H4 (cell line): Measurements from ENCODE around the gene CD8A. TPM values are rescaled to one million over a fixed set of nuclear protein-coding genes. Genes with fewer than 3 reads are reported as not detected.
A peak's percentile ranks its signal among the peaks of the same experiment; 100 is the strongest.
"Not testable (repeated sequence)": the region's sequence is repeated elsewhere in the genome, so short reads cannot be mapped to it uniquely, and the experiment has no call there.

ENCODE experiments used
- DNase-seq: peaks from one replicate; pipeline ENCODE4 v3.0.0-alpha.2; 2015; ENCODE audit warnings: low spot score
- total RNA-seq: library from RNA; depleted of rRNA; stranded (reverse); fragments of >200 nt; shearing (Covaris generic); gene quantifications from 2 replicates; pipeline ENCODE4 v1.2.3, GENCODE V29; 2014; rRNA removed

CD8A gene
- total RNA-seq, result not detected in 2 replicates

DNA sequence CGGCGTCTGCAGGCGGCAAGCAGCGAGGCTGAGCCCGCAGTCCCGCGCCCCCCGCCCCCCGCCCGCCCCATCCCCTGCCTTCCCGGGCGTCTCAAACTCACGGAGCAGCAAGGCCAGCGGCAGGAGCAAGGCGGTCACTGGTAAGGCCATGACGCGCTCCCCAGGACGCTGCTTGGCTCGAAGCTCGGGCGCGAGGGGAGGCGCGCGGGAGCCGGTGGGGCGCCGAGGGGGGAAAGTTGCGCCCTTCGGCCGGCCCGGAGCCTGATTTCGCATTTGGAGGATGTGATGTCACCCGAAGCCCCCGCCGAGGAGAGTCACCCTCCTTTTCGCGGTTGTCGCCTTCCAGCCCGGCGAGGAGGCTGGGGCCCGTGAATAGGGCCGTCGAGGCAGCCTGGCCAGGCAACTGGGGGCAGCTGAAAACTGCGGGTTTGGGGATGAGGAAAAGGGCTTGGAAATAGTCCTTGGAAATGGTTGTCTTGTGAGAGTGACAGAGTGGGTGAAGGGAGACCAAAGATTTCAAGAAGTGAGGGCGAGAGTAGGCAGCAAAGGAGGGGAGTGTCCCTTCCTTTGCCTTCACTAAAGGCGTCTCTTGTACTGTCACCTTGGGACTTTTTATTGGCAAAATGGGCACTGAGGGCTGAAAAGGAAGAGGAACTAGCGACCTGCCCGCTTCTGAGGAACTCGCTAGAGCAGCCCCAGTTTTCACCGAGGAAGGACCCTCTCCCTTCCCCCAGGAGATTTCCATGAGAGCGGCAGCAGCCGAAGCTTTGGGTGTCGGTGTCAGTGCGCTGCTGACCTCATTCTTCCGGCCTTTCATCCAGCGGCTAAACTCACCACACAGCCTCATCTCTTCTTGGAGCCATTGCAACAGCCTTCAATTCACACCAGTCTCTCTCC lies at the start of gene CD8A:
Gene CD8A, minus strand, starts transcription at position 238 of the 897 bp plus-strand sequence. Its CDS starts 88 bp downstream, at position 150.
- DNase-seq, result no peak

DNA sequence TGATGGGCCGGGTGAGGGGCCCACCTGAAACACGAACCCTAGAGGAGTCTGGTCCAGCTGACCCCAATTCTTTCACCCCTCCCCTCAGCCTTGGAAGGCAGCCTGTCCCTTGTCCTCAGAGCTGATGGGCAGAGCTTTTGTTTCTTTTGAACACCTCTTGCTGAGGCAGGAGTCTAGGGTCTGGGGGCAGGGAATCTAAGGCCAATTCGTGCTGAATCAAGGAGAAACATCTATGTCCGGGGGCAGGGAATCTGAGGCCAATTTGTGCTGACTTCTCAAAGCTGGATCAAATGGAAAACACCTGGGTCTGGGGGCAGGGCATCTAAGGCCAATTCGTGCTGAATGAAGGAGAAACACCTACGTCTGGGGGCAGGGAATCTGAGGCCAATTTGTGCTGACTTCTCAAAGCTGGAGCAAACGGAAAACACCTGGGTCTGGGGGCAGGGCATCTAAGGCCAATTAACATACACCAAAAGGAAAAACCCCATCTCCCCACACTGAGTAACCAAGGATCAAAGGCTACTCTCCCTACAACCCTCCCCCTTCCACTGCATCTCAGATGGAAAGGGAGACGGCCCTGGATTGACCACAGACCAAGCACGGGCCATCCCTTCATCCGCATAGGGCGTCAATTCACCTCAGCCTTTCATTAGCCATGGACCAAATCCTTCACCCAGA lies 49.3 kb upstream of the CD8A start:
- not testable (repeated sequence) for DNase-seq

DNA sequence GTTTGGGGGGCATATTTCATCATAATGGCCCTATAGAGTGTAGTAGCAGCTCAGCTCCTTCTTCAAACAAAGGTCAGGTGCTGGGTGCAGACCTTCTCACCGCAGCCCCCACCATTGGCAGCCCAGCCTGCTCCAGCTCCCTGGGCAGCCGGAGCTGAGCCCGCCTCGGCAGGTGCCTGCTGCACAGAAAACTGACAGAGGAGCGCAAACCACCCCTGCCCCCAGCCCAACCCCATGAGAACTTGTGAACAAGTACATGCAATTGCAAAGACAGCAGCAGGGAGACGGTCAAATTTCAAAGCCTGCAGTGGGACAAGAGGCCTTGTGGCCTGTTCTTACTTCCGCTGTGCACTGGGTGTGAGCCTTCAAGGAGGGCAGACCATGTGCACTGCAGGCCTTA lies 48.7 kb upstream of the CD8A start:
- DNase-seq, result not testable (repeated sequence)

DNA sequence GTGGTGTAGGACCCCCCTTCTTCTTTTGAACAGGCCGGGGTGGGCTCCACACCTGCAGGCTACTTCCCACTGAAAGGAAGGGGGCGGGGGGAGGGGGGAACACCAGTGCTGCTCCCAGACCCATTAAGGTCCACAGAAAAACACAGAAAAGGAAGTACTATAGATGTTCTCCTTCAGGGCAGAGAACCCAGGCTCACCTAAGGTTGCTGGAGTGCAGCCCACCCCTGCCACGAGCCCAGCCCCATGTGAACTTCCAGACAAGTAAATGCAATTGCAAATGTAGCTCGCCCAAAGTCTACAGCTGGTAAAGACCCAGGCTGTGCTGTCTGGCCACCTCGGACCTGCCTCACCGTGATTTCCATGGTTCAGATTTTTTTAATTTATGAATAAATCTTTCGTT lies 47.0 kb upstream of the CD8A start:
- DNase-seq, result not testable (repeated sequence)

DNA sequence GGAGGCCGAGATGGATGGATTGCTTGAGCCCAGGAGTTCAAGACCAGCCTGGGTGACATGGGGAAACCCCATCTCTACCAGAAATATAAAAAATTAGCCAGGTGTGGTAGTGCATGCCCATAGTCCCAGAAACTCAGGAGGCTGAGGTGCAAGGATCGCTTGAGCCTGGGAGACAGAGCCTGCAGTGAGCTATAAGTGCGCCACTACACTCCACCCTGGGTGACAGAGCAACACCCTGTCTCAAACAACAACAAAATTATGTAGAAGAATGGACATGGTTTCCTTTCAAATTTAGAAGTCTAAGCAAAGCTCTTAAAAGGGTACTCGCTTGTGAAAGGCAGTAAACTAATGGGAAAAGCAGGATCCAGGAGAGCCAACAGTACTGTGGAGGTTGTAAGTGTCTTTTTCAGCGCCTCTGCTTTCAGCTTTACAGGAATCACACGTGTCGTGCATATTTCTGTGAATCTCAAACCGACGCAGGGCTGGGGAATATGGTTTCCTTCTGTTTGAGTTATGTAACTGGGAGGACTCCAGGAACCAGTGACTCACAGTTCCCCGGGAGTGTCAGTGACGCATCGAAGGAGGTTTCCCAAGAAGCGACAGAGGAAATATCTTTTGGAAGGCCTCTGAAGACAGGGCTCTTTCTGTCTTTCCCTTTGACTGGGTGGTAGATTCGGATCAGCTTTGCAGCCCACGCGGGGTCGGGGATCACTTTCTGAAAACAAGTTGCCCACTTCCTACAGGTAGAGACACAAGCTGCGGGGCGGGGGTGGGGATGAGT lies 46.4 kb upstream of the CD8A start:
- peak; percentile 78 for DNase-seq

DNA sequence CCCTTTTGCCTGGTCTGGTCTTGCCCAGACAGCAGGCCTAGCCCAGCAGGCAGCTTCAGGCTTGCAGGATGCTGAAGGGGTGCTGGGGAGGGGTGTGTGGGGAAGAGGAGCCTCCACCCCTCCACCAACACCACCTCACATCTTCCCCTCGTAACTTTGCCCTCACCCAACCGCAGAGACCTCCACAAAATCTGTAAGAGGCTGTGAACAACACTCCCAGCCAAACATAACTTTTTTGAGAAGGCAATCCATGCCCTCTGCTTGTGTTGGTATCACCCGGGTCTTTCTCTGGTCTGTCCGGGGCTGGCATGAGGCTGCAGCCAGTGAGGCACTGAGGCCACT lies 44.8 kb upstream of the CD8A start:
- not testable (repeated sequence) for DNase-seq

DNA sequence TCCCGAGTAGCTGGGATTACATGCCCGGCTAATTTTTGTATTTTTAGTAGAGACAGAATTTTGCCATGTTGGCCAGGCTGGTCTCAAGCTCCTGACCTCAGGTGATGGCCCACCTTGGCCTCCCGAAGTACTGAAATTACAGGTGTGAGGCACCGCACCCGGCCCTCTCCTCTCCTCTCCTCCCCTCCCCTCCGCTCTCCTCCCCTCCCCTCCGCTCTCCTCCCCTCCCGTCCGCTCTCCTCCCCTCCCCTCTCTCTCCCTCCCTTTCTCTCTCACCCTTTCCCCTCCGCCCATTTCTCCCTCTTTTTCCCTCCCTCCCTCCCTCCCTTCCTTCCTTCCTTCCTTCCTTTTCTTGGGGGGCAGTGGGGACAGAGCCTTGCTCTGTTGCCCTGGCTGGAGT lies 42.6 kb upstream of the CD8A start:
- DNase-seq, result no peak

DNA sequence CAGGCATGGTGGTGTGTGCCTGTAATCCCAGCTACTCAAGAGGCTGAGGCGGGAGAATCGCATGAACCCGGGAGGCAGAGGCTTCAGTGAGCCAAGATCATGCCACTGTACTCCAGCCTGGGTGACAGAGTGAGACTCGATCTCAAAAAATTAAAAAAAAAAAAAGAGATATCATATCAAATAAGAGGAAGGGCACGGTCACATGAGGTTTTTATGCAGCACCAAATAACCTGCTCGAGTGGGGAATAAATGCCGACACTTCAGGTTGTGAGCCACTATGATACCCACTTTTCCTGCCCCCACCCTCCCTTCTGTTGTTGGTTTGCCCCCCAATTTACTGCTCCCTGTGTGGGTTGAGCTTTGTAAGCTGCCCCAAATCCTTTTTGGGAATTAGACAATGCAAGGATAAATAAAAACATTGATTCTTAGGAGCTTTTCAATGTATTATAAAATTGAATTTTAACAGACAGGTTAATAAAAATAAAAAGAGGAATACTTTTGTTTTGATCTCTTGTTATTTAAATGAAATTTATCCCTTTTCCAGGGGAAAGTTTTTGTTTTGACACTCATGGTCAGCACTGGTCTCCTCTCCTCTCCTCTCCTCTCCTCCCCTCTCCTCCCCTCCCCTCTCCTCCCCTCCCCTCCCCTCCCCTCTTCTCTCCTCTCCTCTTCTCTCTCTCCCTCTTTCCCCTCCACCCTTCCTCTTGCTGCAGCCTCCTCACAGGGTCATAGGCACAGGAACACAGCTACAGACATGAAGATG lies 41.8 kb upstream of the CD8A start:
- DNase-seq, result no peak

DNA sequence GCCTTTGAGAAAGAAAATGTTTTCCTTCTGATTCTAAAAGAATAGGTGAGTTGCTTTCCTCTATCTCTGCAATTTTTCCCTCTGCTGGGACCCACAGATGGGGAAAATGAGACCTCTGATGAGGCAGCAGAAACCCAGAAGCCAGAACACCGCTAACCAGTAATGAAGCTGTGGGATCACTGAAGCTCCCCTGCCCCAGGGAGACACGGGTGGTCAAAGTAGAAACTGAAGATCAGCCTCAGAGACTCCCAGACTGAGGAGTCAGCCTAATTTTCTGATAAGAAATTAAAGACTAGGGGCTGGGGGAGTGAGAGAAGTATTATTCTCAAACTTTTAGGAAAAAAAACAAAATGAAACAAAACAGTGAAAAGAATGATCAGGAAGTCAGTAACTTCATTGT lies 40.8 kb upstream of the CD8A start:
- DNase-seq, result no peak

DNA sequence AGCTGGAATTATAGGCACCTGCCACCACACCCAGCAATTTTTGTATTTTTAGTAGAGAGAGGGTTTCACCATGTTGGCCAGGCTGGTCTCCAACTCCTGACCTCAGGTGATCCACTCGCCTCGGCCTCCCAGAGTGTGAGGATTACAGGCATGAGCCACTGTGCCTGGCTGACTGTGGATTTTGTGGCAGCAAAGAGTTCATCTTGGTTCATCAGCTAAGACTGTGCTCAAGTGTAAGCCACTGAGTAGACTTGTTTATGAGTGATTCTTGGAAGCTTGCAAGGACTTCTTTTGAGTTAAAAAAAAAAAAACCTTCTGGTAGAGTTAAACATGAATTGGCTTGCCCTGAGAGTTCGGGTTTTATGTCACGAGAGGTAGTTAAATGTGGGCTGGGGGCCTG lies 36.2 kb upstream of the CD8A start:
- DNase-seq, result no peak

DNA sequence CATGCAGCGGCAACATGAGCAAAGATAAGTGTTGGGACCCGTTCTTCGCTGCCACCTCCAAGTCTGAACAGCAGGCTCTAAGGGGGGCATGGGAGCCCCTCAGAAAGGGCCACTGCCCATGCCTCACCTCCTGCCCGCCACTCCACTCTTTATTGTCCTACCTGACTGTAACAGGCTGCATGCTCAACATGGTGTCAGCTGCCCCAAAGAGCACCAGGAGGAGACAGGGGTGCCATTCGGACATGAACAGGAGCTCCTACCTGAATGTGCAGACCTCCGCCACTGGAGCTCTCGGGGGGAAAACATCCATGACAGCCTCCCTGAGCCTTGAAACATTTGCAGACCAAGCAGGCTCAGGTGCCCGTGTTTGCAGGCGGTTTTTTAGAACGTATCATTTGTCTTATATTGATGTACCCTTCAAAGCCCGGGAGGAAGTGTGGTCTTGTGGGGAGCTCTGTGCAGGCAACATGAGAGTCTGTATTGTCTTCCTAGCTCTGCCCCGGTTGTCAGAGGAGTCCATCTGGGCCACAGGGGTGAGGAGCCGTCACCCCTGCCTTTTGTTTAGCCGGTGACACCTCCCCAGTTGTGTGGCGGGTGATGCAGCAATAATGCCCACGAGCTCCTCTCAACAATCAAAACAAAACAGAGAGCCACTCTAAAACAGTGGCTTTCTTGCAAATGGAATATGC lies 35.1 kb upstream of the CD8A start:
- DNase-seq, result no peak

DNA sequence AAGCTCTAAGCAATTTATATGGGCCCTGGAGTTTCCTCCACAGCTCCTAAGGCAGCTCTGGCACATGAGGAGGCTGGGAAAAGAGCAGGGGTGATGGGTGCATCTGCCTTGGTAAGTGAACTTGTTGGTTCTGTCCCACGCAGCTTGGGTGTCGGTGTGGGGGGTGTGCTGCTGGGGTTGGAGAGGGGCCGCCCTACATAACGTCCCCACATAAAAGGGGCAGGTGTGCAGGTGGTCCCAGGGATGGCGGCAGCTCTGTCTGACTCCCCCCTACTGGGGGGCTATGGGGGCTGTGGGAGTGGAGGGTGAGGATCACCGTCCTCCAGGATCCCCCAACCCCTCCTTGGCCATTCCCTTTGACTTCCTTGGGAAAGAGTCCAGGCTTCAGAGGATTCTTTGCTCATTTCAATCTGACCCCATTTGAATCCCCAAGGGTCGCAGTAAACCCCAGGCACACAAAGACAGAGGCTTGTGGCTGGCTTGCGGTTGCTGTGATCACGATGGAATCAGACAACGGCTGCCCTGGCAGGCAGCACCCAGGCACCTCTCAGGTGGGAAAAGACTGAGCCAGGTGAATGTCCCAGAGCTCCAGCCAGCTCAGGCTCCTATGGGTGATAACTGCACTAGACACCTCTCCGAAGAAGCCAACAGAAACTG lies 34.5 kb upstream of the CD8A start:
- DNase-seq, result no peak

DNA sequence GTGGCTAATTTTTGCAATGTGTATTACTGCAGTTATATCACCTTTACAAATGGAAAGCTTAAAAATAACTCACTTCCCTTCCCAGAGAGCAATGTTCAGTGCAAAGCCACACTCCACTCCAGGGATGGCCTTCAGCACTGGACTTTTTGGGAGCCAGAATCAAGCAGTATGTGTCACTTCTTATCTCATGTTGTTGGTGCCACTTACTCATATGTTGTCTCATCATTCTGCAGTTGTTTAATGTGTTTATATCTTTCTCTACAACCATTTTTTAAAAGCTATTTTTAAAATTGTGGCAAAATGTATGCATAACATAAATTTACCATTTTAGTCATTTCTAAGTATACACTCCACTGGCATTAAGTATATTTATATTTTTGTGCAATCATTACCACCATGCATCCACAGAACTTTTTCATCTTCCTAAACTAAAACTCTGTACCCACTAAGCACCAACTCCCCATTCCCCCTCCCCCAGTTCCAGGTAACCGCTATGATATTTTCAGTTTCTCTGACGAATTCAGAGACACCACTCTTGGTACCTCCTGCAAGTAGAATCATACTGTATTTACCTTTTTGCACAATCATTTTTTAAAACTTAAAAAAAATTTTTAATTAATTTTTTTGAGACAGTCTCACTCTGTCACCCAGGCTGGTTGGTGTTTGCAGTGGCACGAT lies 32.1 kb upstream of the CD8A start:
- DNase-seq, result no peak

DNA sequence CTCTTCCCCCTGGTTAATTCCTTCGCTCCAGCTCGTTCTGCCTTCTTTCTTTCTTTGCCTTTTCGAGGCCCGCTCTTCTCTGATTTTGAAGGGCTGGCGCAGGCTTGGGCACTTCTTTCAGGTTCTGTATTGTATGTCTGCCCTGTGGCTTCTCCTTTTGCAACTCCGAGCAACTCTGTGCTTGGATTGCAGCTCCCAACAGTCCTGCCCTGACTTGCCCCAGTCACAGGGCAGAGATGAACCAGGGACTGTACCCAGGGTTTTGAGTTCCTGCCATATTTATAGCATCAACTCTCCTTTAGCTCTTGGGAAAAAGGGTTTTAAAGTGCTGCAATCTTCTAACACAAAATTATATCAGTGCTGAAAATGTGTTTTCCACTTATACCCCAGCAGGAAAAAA lies 31.1 kb upstream of the CD8A start:
- no peak for DNase-seq

DNA sequence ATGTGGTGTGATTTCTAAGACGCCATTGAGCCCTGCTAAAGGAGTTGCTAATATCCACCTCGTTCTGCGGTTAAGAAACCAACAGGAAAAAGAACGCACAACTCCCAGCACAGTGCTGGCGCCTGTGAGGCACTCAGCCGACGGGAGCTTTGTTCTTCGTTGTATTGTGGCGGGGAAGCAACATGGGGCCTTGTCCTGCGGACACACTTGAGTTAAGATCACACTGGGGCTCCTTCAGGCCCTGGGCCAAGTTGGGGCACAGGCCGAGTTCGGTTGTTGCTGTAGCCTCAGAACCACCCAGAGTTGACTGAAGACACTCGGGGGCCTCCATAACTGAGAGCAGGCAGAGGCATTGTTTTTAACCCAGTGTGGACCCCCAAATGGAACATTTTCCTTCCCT lies 30.6 kb upstream of the CD8A start:
- no peak for DNase-seq

DNA sequence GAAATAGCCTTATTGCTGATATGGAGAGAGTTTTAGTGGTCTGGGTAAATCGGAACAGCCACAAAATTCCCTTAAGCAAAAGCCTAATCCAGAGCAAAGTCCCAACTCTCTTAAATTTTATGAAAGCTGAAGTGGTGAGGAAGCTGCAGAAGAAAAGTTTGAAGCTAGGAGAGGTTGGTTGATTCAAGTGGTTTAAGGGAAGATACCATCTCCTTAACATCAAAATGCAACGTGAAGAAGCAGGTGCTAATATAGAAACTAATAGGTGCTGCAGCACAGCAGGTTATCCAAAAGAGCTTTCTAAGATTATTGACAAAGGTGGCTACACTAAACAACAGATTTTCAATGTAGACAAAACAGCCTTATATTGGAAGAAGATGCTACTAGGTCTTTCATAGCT lies 28.2 kb upstream of the CD8A start:
- no peak for DNase-seq

DNA sequence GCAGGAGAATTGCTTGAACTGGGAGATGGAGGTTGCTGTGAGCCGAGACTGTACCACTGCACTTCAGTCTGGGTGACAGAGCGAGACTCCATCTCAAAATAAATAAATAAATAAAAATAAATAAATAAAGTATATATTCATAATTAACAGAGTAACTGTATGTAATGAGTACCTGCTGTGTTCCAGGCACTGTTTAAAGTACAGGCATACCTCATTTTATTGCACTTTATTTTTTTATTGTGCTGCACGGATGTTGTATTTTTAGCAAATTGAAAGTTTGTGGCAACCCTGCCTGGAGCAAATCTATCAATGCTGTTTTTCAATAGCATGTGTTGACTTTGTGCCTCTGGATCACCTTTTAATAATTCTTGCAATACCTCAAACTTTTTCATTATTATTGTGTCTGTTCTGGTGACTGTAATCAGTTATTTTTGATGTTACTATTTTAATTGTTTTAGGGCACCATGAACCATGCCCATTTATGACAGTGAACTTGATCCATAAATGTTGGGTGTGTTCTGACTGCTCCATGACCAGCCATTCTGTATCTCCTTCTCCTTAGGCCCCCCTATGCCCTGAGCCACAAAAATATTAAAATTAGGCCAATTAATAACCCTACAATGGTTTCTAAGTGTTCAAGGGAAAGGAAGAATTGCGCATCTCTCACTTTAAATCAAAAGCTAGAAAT lies 27.5 kb upstream of the CD8A start:
- DNase-seq, result no peak

DNA sequence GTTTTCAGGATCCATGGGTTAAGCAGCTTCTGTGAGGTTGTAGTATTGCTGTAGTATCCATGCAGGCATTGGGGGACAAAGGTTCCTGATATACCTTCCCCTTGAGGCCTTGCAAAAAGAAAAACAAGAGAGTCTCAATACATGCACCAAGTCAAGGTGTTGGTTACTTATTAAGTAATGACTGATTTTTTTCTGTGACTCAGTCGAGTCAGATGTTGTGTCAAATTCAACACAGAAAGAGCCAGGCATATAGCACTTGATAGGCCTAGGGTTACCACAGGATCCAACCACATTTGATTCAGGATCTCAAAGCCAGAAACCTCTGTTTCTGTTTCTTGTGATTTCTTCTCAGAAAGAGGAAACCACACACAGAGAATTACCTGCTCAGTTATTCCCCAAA lies 24.9 kb upstream of the CD8A start:
- no peak for DNase-seq

DNA sequence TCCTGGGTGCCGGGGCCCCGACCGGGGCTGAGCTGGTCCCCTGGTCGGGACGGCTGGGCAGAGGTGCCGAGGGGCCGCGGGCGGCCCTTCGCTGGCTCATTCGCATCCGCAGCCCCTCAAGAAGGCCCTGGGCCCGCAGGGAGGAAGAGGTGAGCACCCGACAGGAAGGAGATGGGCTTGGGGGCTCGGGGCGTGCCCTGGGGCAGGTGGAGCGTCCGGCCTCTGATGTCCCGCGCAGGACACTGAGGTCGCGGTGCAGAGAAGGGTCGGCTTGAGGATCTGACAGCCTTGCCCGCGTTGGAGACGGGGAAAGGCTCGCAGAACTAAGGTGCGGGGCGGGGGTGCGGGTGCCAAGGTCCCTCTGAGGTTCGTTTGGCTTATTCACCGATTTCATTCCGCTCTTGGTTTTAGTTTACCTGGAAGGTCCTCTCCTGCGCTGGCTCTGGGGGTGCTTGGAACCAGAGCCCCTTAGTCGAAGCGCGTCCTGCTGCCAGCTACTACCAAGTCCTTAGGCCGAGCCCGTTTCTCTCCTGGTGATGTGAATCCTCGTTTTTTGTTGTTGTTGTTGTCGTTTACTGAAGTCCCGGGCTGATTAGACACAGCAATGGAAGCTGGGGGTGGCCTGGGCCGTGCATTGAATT lies 18.9 kb upstream of the CD8A start:
- DNase-seq, result no peak
